Inflammatory macrophage treated with lipopolysaccharide for 1 hour (primary cell): ENCODE results near the gene OTOF.
A peak's percentile ranks its signal among the peaks of the same experiment; 100 is the strongest.

ENCODE experiments used
- DNase-seq, 2 donors: peaks; one replicate each; pipeline ENCODE4 v3.0.0-alpha.2; 2020 to 2022

Gene OTOF

GRCh38 chr2:26495705-26496297 lies 17.9 kb upstream of the OTOF start:
- no peak for DNase-seq

DNA sequence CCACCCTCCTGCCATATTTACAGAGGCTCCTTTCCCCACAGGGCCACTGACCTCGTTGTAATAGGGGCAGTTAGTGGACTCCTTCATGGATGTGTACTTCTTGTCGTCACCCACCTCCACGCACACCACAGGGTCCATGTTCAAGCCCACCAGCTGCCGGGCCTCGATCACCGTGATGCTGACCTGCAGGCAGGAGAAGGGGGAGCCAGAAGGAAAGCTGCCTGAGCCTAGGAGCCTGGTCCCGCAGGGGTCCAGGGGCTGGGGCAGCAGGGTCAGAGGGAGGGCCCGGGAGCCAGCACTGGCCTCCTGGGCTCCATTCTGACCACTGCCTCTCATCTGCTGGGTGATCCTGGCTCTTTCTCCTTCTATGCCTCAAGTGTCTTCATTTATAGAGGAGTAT lies 17.0 kb upstream of the OTOF start:
- DNase-seq: no peak

DNA sequence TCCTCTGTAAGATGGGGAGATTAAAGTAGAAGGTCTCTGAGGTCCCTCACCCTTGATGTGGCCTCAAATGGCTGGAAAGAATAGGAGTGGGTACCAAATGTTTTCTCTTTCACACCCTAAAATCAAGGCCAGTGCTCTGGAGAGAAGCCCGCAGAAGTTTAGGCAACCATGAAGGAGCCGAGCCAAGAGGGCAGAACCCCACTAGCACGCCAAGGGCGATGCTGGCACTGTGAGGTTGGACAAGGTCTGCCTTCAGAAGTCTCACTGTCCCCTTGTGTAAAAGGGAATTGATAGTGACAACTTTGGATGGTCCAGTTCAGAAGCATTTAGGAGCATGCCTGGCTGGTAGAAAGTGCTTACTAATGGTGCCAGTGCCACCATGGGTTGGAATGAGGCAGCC lies 16.3 kb upstream of the OTOF start:
- no peak for DNase-seq

DNA sequence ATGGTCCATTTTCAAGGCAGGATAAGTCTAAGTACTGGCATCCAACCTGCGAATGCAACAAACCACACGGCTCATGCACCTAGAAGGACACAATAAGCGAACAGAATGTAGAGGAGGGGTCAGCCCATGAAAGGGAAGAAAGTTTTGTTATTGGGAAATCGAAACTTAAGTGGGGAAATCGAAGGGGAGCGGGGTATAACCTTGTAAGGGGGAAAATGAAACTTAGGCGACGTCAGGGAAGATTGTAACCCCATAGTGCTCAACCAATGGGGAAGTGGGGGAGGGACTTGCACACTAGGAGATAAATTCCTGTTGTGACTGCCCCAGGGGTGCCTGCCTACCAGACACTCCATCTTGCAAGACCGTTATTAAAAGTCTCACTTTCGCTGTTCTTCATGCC lies 15.6 kb upstream of the OTOF start:
- DNase-seq: peak; percentile 23 to 92

DNA sequence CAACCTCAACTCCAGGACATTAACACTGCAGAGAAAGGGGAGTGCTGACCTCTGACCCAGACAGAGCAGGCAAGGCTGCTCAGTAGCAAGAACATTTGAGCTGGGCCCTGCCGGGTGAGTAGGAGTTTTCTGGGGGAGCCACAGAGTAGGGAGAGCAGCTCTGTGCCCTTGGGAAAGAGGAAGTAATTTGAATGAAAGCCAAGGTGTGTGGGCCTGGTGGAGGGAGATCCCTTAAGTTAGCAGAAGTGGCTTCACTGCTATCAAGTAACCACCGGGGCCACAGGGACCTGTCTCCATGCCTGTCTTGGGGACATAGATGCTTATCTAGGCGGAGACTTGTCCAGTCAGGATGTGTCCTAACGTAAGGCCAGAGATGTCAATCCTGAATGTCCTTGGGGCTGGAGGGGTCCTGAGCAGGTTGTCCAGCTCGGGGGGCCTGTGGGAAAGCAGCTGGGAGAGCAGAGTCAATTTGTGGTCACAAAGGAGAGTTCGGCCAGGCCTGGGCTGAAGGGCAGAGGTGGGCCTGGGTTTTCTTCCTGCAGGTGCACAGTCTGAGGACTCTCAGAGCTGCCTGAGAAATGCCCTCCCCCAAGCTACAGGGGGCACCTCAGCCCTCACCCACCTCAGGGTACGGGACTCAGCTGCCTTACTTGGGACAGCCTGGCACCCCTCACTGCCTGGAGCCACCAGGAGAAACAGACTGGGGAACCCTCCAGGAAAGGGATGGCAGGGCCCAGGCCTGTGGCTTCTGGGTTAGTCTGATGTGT lies 15.0 kb upstream of the OTOF start:
- DNase-seq: peak; percentile 37 to 46

- no peak for DNase-seq
Measured at GRCh38 chr2:26491563-26492167, 13.7 kb upstream of the OTOF start.

- DNase-seq: no peak
Measured at GRCh38 chr2:26489213-26489850, 11.4 kb upstream of the OTOF start.

GRCh38 chr2:26488463-26489212 lies 10.7 kb upstream of the OTOF start:
- no peak for DNase-seq

DNA sequence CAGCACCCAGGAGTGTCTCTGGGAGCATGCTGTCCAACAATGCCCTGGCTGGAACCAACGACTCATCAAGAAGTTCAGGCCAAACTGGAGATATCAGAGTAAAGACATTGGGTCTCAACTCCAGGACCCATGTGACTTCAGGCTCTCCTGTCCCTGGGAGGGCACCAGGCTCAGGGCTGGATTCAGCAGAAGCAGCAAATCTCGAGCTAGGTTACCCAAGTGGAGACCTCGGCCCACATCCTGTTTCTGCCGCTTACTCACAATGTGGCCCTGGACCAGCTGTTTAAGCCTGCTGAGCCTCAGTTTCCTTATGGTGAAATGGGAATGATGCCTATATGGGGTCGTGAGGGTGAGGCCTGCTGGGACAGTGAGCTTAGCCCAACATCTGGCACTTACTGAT lies 9.3 kb upstream of the OTOF start:
- no peak for DNase-seq

GRCh38 chr2:26486789-26487188 lies 8.9 kb upstream of the OTOF start:
- DNase-seq: no peak

DNA sequence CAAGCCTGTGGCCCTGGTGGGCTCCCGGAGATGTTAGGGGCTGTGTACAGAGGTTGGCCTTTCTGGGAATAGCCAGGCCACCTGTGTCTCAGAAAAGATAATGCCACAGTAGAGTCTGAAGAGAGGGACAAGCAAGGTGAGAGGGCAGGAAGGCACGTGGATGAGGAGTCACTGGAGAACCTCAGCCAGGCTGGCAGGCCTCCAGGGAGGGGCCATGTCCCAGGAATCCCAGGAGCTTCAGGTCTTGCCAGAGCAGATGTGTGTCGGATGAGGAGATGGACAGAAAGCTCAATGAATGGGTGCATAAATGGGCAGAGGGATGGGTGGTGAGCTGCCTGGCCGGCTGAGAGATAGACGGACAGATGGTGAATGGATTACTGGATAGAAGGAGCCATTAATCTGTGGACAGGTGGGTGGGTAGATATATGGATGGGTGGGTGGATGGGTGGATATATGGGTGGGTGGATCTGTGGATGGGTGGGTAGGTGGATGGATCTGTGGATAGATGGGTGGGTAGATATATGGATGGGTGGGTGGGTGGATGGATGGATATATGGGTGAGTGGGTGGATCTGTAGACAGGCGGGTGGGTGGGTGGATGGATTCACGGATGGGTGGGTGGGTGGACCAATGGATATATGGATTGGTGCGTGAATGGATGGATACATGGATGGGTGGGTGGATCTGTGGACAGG lies 7.9 kb upstream of the OTOF start:
- DNase-seq: no peak

- no peak for DNase-seq
Measured at GRCh38 chr2:26485099-26485498, 7.2 kb upstream of the OTOF start.

DNA sequence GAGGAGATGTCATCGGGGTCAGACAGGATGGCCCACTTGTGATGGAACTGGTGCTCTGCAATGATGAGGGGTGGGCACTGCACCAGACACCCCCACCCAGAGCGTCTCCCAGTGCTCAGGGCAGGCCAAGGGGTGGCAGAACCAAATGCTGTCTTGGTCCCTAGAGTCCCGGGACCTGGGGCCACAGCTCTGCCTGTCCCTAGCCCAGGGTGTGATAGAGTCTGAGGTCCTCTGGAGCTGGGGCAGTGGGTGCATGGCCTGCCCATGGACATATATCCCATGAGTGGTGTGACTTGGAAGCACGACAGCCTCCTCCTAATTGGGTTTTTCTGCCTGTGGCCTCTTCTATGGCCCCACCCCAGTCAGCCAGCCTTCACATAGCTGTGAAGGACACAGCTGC lies 6.7 kb upstream of the OTOF start:
- DNase-seq: no peak

DNA sequence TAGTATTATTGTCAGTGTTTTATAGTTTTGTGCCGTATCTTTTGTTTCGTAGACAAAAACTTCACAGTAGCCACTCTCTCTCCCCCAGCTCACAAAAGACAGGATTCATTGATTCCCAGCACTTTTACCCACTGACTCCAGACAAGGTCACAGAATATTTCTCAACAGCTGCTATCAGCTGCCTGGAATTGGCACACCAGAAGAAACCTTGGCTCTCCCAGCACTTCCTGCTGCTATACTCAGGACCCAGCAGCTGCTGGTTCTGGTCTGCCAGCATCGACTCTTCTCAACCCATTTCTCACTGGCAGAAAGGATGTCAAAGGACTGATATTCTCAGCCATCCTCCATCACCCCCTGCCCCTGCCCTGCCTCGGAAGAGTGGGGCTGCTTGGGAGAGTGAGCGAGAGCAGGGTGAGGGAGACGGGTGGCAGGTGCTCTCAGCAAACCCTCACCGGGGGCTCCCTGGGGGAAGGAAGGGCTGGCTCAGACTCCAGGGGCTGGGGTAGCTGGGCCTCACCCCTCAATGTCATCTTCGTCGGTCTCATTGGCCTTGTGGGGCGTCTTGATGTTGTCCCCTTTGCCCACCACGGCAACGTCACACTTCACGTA lies 6.1 kb upstream of the OTOF start:
- DNase-seq: no peak

DNA sequence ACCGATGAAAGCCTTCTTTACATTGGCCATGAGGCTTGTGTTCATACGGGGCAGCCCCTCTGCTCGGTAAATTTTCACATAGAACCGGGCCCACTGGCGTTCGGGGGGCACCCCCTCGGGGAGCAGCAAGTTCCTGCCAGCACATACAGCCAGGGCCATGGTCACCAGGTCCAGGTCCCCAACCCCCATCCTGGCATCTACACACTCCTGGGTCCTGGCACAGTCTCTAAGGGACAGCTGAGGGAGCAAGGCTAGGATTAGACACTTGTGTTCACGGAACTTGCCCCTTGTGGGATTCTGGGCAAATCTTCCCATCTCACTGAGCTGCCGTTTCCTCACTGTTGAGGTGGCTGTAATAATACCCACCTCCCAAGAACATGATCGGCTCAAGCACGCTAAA lies 5.6 kb upstream of the OTOF start:
- DNase-seq: no peak

GRCh38 chr2:26483027-26483326 lies 5.1 kb upstream of the OTOF start:
- no peak for DNase-seq

DNA sequence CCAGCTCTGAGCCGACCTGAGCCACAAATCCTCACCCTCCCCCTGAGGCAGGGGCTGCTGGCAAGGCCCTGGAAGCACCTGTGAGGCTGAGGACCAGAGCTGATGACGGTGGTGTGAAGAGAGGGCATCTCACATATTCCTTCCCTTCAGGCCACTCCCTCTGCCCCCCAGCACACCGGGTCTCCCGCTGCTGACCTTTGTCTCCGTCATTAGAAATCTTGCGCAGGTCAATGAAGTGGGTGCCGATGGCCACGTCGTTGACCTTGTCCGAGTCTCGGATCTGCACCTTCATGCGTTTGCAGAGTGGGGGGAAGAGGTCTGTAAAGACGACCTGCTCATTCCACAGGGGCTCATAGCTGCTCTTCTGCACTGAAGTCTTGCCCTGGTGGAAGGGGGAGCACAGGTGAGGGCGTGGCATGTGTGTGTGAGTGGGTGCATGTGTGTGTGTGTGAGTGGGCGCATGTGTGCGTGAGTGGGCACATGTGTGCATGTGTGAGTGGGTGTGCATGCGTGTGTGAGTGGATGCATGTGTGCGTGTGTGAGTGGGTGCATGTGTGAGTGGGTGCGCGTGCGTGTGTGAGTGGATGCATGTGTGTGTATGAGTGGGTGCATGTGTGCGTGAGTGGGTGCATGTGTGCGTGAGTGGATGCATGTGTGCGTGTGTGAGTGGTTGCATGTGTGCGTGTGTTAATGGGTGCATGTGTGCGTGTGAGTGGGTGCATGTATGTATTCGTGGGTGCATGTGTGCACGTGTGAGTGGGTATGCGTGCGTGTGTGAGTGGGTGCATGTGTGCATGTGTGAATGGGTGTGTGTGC lies 4.5 kb upstream of the OTOF start:
- no peak for DNase-seq

DNA sequence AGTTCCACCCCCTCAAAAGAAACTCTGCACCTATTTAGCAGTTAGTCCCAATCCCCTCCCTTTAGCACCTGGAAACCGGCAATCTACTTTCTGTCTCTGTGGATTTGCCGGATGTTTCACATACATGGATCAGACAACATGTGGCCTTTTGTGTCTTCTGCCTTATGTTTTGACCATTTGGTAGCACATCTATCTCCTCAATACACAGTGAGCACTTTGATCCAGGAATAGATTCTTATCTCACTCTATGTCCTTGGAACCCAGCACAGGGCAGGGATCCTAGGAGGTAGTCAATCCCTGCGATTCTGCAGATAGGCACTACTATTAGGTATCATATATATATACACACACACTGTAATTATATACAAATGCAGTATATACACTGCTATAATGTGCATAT lies 3.8 kb upstream of the OTOF start:
- no peak for DNase-seq

DNA sequence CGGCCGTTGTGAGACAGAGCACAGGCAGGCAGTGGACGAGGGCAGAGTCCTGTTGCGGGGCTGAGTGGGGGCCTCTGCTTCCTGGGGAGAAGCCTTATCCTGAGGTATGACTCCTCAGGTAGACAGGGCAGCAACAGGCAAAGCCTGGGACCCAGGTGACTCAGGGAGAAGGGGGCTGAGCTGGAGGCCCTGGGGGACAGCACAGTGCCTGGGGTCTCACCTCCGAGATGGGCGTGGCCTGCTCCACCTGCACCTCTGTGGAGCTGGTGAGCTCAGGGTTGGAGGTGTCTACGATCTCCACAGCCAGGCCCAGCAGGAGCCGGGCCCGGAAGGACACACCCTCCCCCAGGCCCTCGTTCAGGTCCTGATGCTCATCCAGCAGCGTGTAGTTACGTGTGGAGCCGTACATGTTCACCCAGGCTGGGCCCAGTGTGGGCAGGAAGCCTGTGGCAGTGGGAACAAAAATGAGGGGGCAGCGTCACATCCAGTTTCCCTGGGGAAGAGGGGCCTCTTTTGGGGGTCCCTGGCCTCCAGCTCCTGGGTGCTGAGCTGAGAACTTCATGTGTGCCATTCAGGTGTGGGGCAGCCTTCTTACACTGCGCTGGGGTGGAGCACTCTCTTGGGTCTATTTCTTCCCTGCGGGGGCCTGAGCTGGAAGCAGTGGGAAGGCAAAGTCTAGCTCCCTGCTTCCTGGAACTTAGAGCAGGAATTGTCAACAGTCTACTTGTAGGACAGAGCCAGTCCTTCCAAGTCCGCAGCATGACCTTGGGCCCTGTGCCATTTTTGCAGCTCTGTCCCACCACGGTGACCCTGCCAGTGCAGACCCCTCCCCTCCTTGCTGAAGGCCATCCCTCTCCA lies 2.9 kb upstream of the OTOF start:
- no peak for DNase-seq

DNA sequence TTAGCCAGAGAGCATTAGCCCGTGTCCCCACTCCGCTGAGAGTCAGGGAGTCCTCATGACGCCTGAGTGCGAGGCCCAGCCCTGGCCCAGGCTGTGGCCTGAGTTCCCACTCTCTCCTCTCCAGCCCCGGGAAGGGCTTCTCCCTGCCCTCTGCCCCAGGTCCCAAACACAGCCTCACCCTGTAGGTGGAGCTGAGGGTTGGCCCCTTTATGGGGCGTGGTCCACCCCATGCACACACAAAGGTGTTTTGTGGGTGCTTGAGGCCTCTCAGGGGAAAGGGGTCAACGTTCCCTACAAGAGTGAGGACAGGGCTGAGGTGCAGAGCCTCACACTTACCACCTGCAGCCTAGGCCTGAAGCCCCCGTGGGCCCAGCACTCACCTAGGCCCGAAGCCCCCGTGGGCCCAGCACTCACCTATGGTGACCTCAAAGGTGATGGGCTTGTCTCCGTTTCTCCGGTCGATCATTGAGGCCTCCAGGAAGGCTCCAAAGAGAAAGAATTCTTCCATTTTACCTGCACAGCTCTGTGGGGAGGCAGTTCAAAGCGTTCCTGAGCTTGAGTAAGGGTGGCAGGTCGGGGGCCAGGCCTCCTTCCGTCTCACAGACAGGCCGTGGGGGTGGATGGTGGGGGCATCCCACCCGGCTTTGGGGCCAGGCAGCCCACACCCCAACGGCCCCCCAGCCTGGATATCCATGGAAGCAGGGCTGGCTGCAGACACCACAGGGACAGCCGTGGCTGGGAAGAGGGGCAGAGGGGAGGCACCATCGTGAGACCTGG lies 2.1 kb upstream of the OTOF start:
- DNase-seq: no peak
